ENCODE data around the gene MTCH1.

MTCH1 gene

GRCh38 chr6:37006793-37007339 is 20.9 kb upstream of the MTCH1 start:
- TF ChIP-seq LEF1 (IDR thresholded peaks at IDR 0.05; ENCODE audit: borderline replicate concordance) (no peak), FOXM1 (IDR thresholded peaks at IDR 0.05; ENCODE audit: borderline replicate concordance) (no peak), HDGF (IDR thresholded peaks at IDR 0.05; ENCODE audit: borderline replicate concordance) (no peak), FOXA1 (IDR thresholded peaks at IDR 0.05) (no peak), ZNF384 (IDR thresholded peaks at IDR 0.05) (no peak), SUZ12 (IDR thresholded peaks at IDR 0.05) (no peak), CTBP1 (IDR thresholded peaks at IDR 0.05; ENCODE audit: borderline replicate concordance) (no peak), SP1 (IDR thresholded peaks at IDR 0.05) (no peak), L3MBTL2 (conservative IDR thresholded peaks at IDR 0.05) (no peak), TARDBP (IDR thresholded peaks at IDR 0.05) (no peak), ELF4 (IDR thresholded peaks at IDR 0.05) (no peak), NFRKB (IDR thresholded peaks at IDR 0.05) (no peak), FOXK2 (IDR thresholded peaks at IDR 0.05) (no peak), ARNT (IDR thresholded peaks at IDR 0.05) (no peak), BHLHE40 (IDR thresholded peaks at IDR 0.05; ENCODE audit: borderline replicate concordance) (no peak), PKNOX1 (IDR thresholded peaks at IDR 0.05) (no peak)
- POLR2A ChIA-PET: interaction anchor here (1.6 kb wide), 1 partner anchor 21 kb away, joined by 8 read pairs; the partner anchor contains the start of gene MTCH1
- DNase-seq (ENCODE audit: extremely low spot score): no peak
- CTCF ChIA-PET: interaction anchor here (1.0 to 2.3 kb wide), 2 partner anchors 11 to 154 kb away, joined by 3 to 8 read pairs; no protein-coding TSS in a partner anchor

GRCh38 chr6:37005827-37006567 is 20.0 kb upstream of the MTCH1 start:
- CTCF ChIA-PET: interaction anchor here (1.0 to 2.3 kb wide), 2 partner anchors 12 to 154 kb away, joined by 3 to 8 read pairs; no protein-coding TSS in a partner anchor
- POLR2A ChIA-PET: interaction anchor here (0.6 kb wide), 1 partner anchor 12 kb away, joined by 3 read pairs; no protein-coding TSS in a partner anchor
- no peak for DNase-seq (ENCODE audit: extremely low spot score)
- TF ChIP-seq FOXA1 (IDR thresholded peaks at IDR 0.05): no peak
- TF ChIP-seq LEF1 (IDR thresholded peaks at IDR 0.05; ENCODE audit: borderline replicate concordance): no peak
- TF ChIP-seq SP1 (IDR thresholded peaks at IDR 0.05): no peak
- TF ChIP-seq HDGF (IDR thresholded peaks at IDR 0.05; ENCODE audit: borderline replicate concordance): no peak
- TF ChIP-seq L3MBTL2 (conservative IDR thresholded peaks at IDR 0.05): no peak
- TF ChIP-seq ELF4 (IDR thresholded peaks at IDR 0.05): no peak
- no peak for TF ChIP-seq FOXK2 (IDR thresholded peaks at IDR 0.05)
- TF ChIP-seq BHLHE40 (IDR thresholded peaks at IDR 0.05; ENCODE audit: borderline replicate concordance): no peak
- no peak for TF ChIP-seq ARNT (IDR thresholded peaks at IDR 0.05)
- no peak for TF ChIP-seq NFRKB (IDR thresholded peaks at IDR 0.05)
- TF ChIP-seq CTBP1 (IDR thresholded peaks at IDR 0.05; ENCODE audit: borderline replicate concordance): no peak
- no peak for TF ChIP-seq TARDBP (IDR thresholded peaks at IDR 0.05)
- no peak for TF ChIP-seq SUZ12 (IDR thresholded peaks at IDR 0.05)
- TF ChIP-seq FOXM1 (IDR thresholded peaks at IDR 0.05; ENCODE audit: borderline replicate concordance): no peak
- TF ChIP-seq PKNOX1 (IDR thresholded peaks at IDR 0.05): no peak

GRCh38 chr6:37005061-37005810 is 19.2 kb upstream of the MTCH1 start, which contains the start of gene FGD2:
Gene FGD2, plus strand, starts transcription at chr6:37005655. Its CDS starts 163 bp downstream, at chr6:37005818.
- no peak for TF ChIP-seq BHLHE40 (IDR thresholded peaks at IDR 0.05; ENCODE audit: borderline replicate concordance)
- TF ChIP-seq ZNF384 (IDR thresholded peaks at IDR 0.05): no peak
- no peak for TF ChIP-seq L3MBTL2 (conservative IDR thresholded peaks at IDR 0.05)
- ChIA-PET CTCF (interaction anchor here (2.3 kb wide), 1 partner anchor 13 kb away, joined by 8 read pairs; no protein-coding TSS in a partner anchor), POLR2A (no interaction called here)
- no peak for DNase-seq (ENCODE audit: extremely low spot score)

- no peak for DNase-seq (ENCODE audit: extremely low spot score)
- ChIA-PET POLR2A (no interaction called here), CTCF (no interaction called here)
- TF ChIP-seq CTBP1 (IDR thresholded peaks at IDR 0.05; ENCODE audit: borderline replicate concordance): no peak
Observed at GRCh38 chr6:37004044-37004980, 18.3 kb upstream of the MTCH1 start.

- POLR2A ChIA-PET: no interaction called here
- CTCF ChIA-PET: no interaction called here
- TF ChIP-seq ZNF384 (IDR thresholded peaks at IDR 0.05) (no peak), HDGF (IDR thresholded peaks at IDR 0.05; ENCODE audit: borderline replicate concordance) (no peak)
- DNase-seq (ENCODE audit: extremely low spot score): no peak
Observed at GRCh38 chr6:36999751-37000125, 13.7 kb upstream of the MTCH1 start.

Measured in HEK293T (cell line).